ENCODE results near the gene MAP3K13. TPM values are rescaled to one million over a fixed set of nuclear protein-coding genes. Genes with fewer than 3 reads are reported as not detected.

The MAP3K13 gene
- total RNA-seq, 1 experiment from 2014 or later, result 21.0 TPM

GRCh38 chr3:185397676-185398075 is 34.7 kb downstream of the MAP3K13 start:
- H3K9ac ChIP-seq (ENCODE audit: low read length), result no peak overlapping the region
- ChIA-PET RAD21 (ENCODE audit: low non-redundant PET in 1 of 2, low total read pairs in 2 of 2, uncharacterized antibody in 2 of 2, unreplicated experiment in 2 of 2) (no interaction called here), CTCF (no interaction called here), POLR2A (no interaction called here)
- DNase-seq (ENCODE audit: low read depth, low spot score), result no peak
- no peak overlapping the region for H3K4me2 ChIP-seq (ENCODE audit: low read length)
- H3K36me3 ChIP-seq (ENCODE audit: control insufficient read depth in 1 of 2, insufficient read depth in 2 of 2, low read length in 2 of 2), result no peaks in the 10 kb centered on the region
- no peak for TF ChIP-seq YY1 (IDR thresholded peaks at IDR 0.05; ENCODE audit: extremely low read depth, insufficient replicate concordance, low read depth, low read length)
- no peak for TF ChIP-seq CEBPB (IDR thresholded peaks at IDR 0.05; ENCODE audit: low read depth)
- TF ChIP-seq TCF7L2 (IDR thresholded peaks at IDR 0.05; ENCODE audit: borderline replicate concordance, extremely low read depth, insufficient read depth, insufficient read length), result no peak
- no peak for TF ChIP-seq SRF (IDR thresholded peaks at IDR 0.05; ENCODE audit: low read depth)
- TF ChIP-seq JUND (IDR thresholded peaks at IDR 0.05), result no peak
- TF ChIP-seq ZBTB33 (IDR thresholded peaks at IDR 0.05; ENCODE audit: extremely low read depth, insufficient replicate concordance, low read length), result no peak
- no peak for TF ChIP-seq EGR1 (IDR thresholded peaks at IDR 0.05; ENCODE audit: low read depth)
- no peak for TF ChIP-seq RAD21 (IDR thresholded peaks at IDR 0.05; ENCODE audit: low read depth)
- no peak for TF ChIP-seq ZFX (IDR thresholded peaks at IDR 0.05)
- TF ChIP-seq FOSL1 (IDR thresholded peaks at IDR 0.05; ENCODE audit: low read depth), result no peak
- TF ChIP-seq POLR2AphosphoS5 (IDR thresholded peaks at IDR 0.05; ENCODE audit: low read depth, low read length), result no peak
- TF ChIP-seq SIN3A (IDR thresholded peaks at IDR 0.05; ENCODE audit: low read depth), result no peak
- no peak for TF ChIP-seq ATF3 (IDR thresholded peaks at IDR 0.05)
- no peak for TF ChIP-seq MAX (IDR thresholded peaks at IDR 0.05)
- no peak for TF ChIP-seq SP1 (IDR thresholded peaks at IDR 0.05; ENCODE audit: low read depth)
- TF ChIP-seq ELF1 (IDR thresholded peaks at IDR 0.05; ENCODE audit: borderline replicate concordance, low read depth), result no peak
- TF ChIP-seq EZH2phosphoT487 (IDR thresholded peaks at IDR 0.05; ENCODE audit: borderline replicate concordance), result no peak
- TF ChIP-seq ZNF274 (IDR thresholded peaks at IDR 0.05; ENCODE audit: low read depth, low read length), result no peak
- ATAC-seq, result no peak
- BruUV-seq (replicated peaks), result no TSS peak
- intact Hi-C loops (cut with micrococcal nuclease), result no loop called here
- H3K4me3 ChIP-seq (replicated peaks in 1 of 2; ENCODE audit: low read depth in 1 of 2, low read length in 2 of 2), result no peak overlapping the region
- H3K9me2 ChIP-seq (ENCODE audit: insufficient read depth), result no peaks in the 10 kb centered on the region
- H3K4me1 ChIP-seq (ENCODE audit: control insufficient read depth in 1 of 2, insufficient read depth in 2 of 2, low read length in 2 of 2), result no peaks in the 10 kb centered on the region
- no peaks in the 10 kb centered on the region for H4K20me1 ChIP-seq (ENCODE audit: insufficient read depth)
- no peak overlapping the region for H2AFZ ChIP-seq (ENCODE audit: low read depth, low read length, poor library complexity, severe bottlenecking)
- H3K27ac ChIP-seq (ENCODE audit: low read depth, low read length), result no peak overlapping the region
- no peaks in the 10 kb centered on the region for H3K9me3 ChIP-seq (ENCODE audit: control insufficient read depth in 1 of 2, insufficient read depth in 1 of 2, low read depth in 1 of 2, low read length in 2 of 2)
- no peaks in the 10 kb centered on the region for H3K79me2 ChIP-seq (ENCODE audit: insufficient read depth, low read length)
- peaks cover 8% of the 10 kb centered on the region; the same call in 1 of the 2 replicates for H3K27me3 ChIP-seq (ENCODE audit: insufficient read depth, low read length)

All from HCT116 (cell line).